ENCODE measurements around the gene XPO1.

DNA sequence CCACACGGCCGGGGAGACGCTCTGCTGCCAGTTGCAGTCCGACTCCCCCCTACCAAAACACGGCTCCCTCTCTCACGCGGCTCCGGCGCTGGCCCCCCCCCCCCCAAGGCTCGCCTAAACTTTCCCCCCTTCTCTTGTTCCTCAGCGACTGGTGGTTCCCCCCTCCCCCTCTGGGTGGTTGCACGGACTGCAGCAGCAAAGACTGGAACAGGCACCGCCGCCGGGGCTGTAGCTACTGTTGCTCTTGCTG, 281 bp downstream of the XPO1 start:
- TF ChIP-seq, protein P1, sequence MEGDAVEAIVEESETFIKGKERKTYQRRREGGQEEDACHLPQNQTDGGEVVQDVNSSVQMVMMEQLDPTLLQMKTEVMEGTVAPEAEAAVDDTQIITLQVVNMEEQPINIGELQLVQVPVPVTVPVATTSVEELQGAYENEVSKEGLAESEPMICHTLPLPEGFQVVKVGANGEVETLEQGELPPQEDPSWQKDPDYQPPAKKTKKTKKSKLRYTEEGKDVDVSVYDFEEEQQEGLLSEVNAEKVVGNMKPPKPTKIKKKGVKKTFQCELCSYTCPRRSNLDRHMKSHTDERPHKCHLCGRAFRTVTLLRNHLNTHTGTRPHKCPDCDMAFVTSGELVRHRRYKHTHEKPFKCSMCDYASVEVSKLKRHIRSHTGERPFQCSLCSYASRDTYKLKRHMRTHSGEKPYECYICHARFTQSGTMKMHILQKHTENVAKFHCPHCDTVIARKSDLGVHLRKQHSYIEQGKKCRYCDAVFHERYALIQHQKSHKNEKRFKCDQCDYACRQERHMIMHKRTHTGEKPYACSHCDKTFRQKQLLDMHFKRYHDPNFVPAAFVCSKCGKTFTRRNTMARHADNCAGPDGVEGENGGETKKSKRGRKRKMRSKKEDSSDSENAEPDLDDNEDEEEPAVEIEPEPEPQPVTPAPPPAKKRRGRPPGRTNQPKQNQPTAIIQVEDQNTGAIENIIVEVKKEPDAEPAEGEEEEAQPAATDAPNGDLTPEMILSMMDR (conservative IDR thresholded peaks at IDR 0.05 in 1 of 2, IDR thresholded peaks at IDR 0.05 in 1 of 2; ENCODE audit: low read depth in 1 of 2, low read length in 2 of 2) = no peak
- TF ChIP-seq EZH2 (IDR thresholded peaks at IDR 0.05; ENCODE audit: low read length, missing control alignments) = no peak

Data from fibroblast of lung (primary cell).